Stimulated activated CD8-positive, alpha-beta memory T cell treated with anti-CD3 and anti-CD28 coated beads, Interleukin-7, amount 100 ng/mL, for 24 hours (primary cell): ENCODE results near the gene NGFR.

Source experiments
- DNase-seq: peaks from one replicate; pipeline ENCODE4 v3.0.0-alpha.2; 2020; ENCODE audit warnings: low read depth

The NGFR gene

DNA sequence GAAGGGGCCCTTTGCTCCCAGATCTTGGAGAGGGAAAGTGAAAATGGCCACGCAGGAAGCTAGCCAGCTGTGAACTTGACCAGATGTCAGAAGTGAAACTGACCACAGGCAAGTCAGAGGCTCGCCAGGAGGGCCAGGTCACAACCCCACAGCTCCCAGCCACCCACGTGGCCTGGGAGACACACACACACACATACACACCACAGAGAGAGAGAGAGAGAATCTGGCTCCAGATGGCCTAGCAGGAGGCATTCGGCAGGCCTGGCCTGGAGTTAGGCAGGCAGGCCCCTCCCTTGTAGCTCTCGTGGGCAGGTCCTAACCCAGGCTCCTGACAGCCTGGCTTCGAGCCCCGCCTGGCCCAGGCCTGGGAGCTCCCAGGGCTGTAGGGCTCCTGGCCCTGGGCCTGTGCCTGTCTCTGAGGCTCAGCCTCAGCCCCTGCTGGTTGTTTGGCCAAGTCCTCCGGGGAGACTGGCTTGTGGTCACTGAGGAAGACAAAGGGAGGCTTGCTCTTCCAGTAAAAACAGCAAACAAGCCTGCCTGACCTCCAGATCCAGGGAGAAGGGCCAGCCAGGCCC lies 20.2 kb downstream of the NGFR start:
- no peak for DNase-seq

DNA sequence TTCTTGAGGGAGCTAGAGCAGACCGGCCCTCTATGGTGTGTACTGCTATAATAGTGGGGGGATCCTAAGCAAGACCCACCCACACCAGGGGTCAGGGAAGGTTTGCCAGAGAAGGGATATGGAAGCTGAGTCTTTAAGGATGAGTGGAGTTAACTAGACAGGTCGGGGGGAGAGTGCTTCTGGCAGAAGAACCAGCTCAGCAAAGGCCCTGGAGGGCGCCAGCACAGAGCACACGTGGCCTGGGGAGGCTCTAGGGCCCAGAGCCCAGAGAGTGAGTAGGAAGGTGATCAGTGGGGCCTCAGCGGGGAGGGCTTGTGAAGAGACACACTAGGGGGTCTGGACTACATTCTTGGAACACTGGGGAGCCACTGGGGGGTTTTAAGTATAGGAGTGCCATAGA lies 21.1 kb downstream of the NGFR start:
- no peak for DNase-seq

GRCh38 chr17:49518346-49519078 lies 23.4 kb downstream of the NGFR start:
- DNase-seq, result no peak

GRCh38 chr17:49519781-49520180 lies 24.7 kb downstream of the NGFR start:
- DNase-seq, result no peak

DNA sequence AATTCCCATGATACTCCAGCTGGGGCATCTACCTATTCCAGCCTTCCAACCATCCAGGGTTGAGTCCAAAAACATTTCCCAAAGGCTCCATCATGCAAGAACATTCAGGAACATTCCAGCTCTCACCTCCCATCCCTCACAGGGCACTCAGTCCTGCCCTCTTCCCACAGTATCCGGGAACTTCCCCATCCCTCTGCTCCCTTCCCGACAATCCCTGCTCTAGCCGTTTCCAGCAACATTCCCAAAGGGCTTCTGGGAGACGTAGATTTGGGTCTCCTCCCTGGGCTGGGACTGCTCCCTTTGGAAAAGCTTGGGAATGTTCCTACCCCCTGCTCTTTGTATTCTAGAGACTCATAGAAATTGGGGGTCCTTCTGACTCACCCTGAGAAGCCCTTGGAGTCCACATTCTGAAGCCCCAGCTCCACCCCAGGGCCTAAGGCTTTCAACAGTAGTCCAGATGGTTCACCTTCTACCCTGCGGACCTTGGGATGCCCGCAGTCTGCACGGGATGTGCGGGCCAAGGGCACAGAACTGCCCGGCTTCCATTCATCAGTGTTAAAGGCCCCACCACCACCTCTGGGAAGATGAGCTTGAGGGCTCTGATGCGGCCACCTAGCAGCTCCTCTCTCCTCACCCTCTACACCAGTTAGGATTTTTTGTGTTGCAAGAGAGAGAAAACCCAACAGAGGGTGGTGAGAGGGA lies 25.4 kb downstream of the NGFR start:
- DNase-seq, result no peak

DNA sequence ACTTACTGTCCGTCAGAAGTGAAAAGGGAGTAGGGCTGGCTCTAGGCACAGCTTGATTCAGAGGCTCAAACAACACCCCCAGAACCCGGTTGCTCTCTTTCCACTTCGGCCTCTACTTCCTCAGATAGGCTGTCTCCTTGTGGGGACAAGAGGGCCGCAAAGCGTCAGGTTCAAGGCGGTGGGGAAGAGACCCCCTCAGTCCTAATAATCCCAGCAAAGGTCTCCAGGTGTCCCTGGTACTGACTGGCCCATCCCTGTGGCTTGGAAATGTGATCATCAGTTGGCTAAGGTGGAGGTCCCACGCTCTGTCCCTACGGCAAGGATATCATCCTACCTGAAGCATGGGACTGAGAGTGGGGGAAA lies 26.0 kb downstream of the NGFR start:
- no peak for DNase-seq

DNA sequence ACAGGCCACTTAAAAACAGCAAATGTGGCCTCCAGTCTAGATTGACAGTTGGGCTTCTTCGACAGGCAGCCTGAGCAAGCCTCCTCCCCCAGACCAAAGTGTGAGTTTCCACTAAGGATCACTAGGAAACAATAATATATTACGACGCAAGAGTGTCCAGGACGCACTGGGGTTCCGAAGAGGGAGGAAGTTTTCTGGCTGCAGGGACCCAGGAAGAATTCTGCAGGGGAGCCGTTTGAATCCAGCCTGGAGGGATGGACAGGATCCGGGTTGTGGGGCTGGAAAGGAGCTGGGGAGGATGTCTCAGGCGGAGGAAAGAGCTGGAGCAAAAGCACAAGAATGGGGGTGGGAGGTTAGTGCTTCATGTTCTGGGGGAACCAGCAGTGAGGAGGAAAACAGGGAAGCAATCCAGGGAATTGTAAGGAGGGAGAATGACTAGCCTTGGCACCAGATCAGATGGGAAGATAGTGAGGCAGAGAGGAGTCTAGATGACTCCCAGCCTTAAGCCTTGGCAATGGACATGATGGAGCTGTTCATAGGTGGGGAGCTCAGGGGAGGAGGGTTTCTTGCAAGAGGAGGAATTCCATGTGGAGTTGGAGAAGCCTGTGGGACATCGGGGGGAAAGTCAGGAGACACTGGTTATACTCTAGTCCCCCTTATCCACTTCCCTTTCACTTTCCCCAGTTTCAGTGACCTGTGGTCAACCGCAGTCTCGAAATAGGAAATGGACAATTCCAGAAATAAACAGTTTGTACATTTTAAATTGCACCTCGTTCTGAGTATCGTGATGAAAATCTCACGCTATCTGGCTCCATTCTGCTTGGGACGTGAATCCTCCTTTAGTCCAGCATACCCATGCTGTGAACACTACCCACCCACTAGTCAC lies 26.6 kb downstream of the NGFR start:
- DNase-seq, result no peak

DNA sequence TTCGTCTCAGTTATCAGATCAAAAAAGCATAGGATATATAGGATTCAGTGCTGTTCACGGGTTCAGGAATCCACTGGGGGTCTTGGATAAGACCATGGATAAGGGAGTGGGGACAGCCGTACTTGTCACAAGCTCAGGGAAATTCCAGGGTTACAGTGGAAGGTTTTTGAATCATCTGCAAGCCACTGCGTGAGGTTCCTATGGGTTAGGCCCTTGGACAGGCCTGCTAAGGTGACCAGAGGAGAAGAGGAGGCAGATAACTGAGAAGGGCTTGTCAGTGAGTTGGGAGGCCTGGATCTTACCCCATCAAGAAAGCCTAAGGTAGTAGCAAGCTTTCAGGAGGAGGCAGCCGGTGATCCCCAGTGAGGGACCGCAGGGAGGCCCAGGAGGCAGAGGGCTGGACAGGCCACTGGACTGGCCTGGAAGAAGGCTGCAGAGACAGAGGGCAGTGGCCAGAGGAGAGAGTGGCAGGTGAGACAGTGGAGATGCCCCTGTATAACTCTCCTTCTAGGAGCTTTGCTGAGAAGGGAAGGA lies 27.3 kb downstream of the NGFR start:
- no peak for DNase-seq

DNA sequence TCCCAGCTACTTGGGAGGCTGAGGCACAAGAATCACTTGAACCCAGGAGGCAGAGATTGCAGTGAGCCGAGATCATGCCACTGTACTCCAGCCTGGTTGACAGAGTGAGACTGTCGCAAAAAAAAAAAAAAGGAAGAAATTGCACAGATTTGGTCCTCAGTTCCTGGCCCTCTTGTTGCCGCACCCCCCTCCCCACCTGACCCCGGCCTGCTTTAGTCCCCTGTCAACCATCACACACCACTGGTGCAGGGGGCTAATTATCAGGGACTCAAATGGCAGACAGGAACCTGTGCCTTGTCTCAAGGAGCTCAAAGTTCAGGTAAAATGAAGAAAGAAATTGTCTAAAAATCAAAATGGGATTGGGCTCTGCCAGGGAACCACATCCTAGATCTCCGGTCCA lies 28.1 kb downstream of the NGFR start:
- no peak for DNase-seq

DNA sequence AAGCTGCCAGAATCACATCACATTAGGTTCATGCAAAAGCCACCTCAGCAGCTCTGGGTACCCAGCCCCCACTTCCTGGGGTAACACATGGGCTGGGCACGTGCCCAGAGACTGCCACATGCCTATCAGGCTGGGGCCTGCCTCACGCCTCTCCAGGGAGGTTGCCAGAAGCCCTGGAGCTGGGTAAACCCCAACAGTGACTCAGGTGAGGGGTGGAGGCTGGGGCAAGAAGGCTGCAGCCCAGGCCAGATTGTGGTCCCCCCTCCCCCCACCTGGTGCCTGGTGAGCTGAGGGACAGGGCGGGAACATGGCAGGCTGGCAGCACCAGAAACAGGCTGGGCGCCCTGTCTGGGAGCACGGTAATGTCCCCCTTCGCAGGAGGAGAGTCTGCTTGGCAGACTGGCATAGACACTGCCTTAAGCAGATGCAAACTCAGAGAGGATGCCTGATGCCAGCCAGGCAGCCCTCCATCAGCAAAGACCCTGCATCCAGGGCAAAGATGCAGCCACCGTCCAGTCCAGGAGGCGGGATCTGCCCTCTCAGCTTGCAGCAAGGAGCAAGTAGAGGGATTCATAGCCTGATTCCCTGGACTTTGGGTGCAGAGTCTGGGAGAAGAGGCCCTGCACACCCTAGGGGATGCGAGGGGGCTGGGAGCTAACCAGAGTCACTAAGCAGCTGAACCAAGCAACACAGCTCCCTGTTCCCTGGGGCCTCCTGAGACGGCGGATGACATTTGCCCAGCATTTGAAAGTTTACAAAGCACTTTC lies 28.8 kb downstream of the NGFR start:
- DNase-seq, result no peak

- DNase-seq, result no peak
Measured at GRCh38 chr17:49524473-49525359, 29.6 kb downstream of the NGFR start.

- DNase-seq, result no peak
Measured at GRCh38 chr17:49525831-49526741, 31.0 kb downstream of the NGFR start.

DNA sequence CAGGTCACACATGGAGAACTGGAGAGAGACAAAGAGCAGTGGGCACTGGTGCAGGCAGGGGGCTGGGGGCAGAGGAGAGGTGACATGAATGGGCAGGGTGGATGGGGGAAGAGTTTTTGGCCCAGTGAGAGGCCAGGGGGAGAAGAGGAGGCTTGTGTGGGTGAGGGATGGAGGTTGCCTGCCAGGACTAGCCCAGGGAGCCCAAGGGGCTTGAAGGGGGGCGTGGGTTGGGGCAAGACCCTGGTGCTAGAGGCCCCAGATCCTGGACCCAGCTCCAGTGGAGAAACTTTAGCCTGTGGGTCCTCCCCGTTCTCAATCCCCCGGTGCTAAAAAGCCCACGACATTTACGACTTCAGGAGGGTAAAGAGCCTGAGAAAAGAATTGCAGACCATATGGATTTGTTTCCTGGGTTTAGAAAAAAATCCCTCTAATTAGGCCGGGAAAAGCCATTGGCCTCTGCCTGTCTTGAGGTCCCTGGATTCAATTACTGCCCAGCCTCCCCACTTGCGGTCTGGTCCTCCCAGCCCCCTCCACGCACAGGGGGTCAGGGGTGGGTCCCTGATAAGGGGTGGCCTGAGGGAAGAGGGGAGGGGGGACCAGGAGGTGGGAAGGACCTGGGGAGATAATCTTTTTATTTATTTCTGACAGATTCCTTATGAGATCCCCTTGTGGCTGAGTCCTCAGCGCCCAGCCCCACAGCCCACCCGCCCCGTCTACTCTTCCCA lies 33.0 kb downstream of the NGFR start:
- DNase-seq, result no peak

GRCh38 chr17:49528966-49529365 lies 33.9 kb downstream of the NGFR start:
- DNase-seq, result no peak

DNA sequence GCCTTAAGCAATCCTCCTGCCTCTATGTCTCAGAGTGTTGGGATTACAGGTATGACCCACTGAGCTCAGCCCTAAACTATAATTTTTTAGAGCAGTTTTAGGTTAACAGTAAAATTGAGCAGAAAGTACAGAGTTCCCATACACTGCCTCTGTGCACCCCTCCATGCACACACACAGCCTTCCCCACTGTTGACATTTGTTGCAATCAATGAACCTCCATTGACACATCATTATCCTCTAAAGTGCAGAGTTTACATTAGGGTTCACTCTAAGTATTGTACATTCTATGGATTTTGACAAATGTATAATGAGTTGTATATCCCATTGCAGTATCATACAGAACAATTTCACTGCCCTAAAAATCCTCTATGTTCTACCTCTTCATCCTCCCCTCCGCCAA lies 35.0 kb downstream of the NGFR start:
- DNase-seq, result no peak

GRCh38 chr17:49543860-49544259 lies 48.8 kb downstream of the NGFR start:
- DNase-seq, result no peak

DNA sequence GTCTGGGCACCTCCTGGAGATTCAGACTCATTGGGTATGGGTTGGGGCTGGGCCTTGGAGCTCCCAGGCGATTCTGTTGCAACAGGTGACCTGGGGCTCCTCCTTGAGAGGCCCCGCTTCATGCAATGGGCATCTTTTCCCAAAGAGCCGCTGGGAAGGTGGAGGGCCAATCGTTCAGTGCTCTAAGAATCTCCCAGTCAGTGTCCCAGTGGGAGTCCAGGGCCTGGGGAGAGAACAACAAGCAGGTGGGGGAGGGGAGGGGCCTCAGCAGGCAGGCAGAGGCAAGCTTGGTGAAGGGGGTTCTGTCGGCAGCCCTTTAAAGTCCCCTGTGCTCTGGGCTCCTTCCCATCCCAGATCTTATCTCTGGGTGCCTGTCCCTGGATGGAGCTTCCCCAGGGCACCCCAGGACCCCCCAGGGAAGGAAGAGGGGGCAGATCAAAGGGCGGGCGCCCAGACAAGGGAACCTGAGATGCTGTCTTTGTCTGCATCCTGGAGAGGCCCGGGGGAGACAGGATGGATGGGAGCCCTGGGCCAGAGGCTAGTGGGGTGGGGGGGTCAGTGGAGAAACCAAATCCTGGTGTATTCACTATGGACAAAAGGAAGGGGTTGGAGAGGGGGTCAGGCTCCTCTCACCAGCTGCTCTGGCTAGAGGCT lies 50.0 kb downstream of the NGFR start:
- DNase-seq, result no peak
